ENCODE data around the gene ROR2. TPM values are rescaled to one million over a fixed set of nuclear protein-coding genes. Genes with fewer than 3 reads are reported as not detected.

The ROR2 gene
- total and polyA plus RNA-seq, 2 donors (not counting 3 experiments of a cell fraction or from before 2014, with no cell fraction given), result not detected

DNA sequence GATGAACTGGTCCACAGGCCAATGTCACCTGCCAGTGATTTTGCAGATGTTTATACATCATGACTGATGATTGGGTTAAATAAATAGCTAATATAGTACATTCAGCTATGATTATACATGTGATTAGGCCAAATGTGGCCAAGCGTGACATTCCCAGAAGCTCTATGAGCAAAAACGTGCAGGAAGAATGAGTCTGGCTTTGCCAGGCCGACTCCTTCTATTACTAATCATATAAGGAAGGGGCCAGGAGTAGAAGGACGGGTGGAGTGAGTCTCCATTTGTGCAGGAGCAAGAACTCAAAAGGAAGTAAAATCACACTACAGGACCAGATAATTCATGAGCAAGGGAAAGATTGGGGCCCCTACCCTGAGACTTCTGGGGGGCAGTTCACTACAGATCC is 178.2 kb downstream of the ROR2 start:
- no peak for TF ChIP-seq POLR2A (IDR thresholded peaks at IDR 0.05; ENCODE audit: low read depth, low read length)
- no peak overlapping the region for H3K9ac ChIP-seq (replicated peaks; ENCODE audit: extremely low read depth, insufficient read depth, low read length)
- no peaks in the 10 kb centered on the region for H4K20me1 ChIP-seq (replicated peaks; ENCODE audit: control insufficient read depth, extremely low read depth, insufficient read depth, low read length)
- H3K27me3 ChIP-seq (ENCODE audit: control insufficient read depth in 2 of 2, insufficient read depth in 2 of 2, low read length in 2 of 2), result no peaks in the 10 kb centered on the region
- no peaks in the 10 kb centered on the region for H3K9me3 ChIP-seq (replicated peaks; ENCODE audit: control insufficient read depth, insufficient read depth, low read length)
- ChIA-PET CTCF (interaction anchor here (0.6 to 1.8 kb wide), 6 partner anchors 10 to 856 kb away, joined by 3 to 19 read pairs (median 5); partner anchors contain the start of gene ROR2), POLR2A (no interaction called here)
- BruUV-seq (replicated peaks), result no TSS peak
- H2AFZ ChIP-seq (ENCODE audit: low read depth, low read length), result no peak overlapping the region
- H3K27ac ChIP-seq (ENCODE audit: insufficient read depth, low read depth, low read length), result no peak overlapping the region
- no peak overlapping the region for H3K4me3 ChIP-seq (replicated peaks in 1 of 3; ENCODE audit: insufficient read depth in 1 of 3, low read depth in 1 of 3, low read length in 3 of 3)
- dilution Hi-C loops (cut with MboI; ENCODE audit: extremely low pct_ligation_motif_present, low sequenced_read_pairs), result no loop called here
- H3K36me3 ChIP-seq (ENCODE audit: control insufficient read depth in 2 of 2, extremely low read depth in 1 of 2, insufficient read depth in 2 of 2, low read length in 2 of 2), result no peaks in the 10 kb centered on the region
- intact Hi-C loops (cut with micrococcal nuclease), result no loop called here
- H3K79me2 ChIP-seq (ENCODE audit: control insufficient read depth, insufficient read depth, low read length), result no peaks in the 10 kb centered on the region
- no peaks in the 10 kb centered on the region for H3K4me1 ChIP-seq (ENCODE audit: control insufficient read depth, extremely low read depth, insufficient read depth, low read length)
- no peak overlapping the region for H3K4me2 ChIP-seq (ENCODE audit: insufficient read depth, low read length)
- H3K9me1 ChIP-seq (replicated peaks; ENCODE audit: control insufficient read depth, extremely low read depth, insufficient read depth, low read length), result no peaks in the 10 kb centered on the region
- no peak for DNase-seq (ENCODE audit: low read depth, low spot score)
- no peak for FAIRE-seq

DNA sequence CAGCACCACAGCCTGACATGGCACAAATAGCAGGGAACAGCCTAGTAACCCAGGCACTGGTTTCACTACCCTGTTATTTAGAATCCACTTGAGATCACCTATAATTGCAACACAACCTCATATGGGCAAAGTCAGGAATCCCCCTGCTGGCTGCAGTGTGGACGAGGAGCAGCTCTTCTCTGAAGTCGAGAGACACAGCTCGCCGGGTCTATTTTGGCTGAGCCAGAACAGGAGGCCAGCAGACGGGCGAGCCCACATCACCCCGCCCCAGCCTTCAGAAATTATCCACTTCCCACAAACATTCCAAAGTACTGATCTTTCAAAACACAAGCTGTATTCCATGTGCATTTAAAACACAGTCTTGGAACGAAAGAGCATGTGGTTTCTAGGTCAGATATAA is 179.0 kb downstream of the ROR2 start:
- Histone ChIP-seq H3K27me3 (ENCODE audit: control insufficient read depth in 2 of 2, insufficient read depth in 2 of 2, low read length in 2 of 2) (no peaks in the 10 kb centered on the region), H3K9ac (replicated peaks; ENCODE audit: extremely low read depth, insufficient read depth, low read length) (no peak overlapping the region), H3K79me2 (ENCODE audit: control insufficient read depth, insufficient read depth, low read length) (no peaks in the 10 kb centered on the region), H3K4me2 (ENCODE audit: insufficient read depth, low read length) (no peak overlapping the region), H3K4me3 (replicated peaks in 1 of 3; ENCODE audit: insufficient read depth in 1 of 3, low read depth in 1 of 3, low read length in 3 of 3) (no peak overlapping the region), H4K20me1 (replicated peaks; ENCODE audit: control insufficient read depth, extremely low read depth, insufficient read depth, low read length) (no peaks in the 10 kb centered on the region), H3K9me1 (replicated peaks; ENCODE audit: control insufficient read depth, extremely low read depth, insufficient read depth, low read length) (no peaks in the 10 kb centered on the region), H3K27ac (ENCODE audit: insufficient read depth, low read depth, low read length) (no peak overlapping the region), H3K9me3 (replicated peaks; ENCODE audit: control insufficient read depth, insufficient read depth, low read length) (no peaks in the 10 kb centered on the region), H3K36me3 (ENCODE audit: control insufficient read depth in 2 of 2, extremely low read depth in 1 of 2, insufficient read depth in 2 of 2, low read length in 2 of 2) (no peaks in the 10 kb centered on the region), H3K4me1 (ENCODE audit: control insufficient read depth, extremely low read depth, insufficient read depth, low read length) (no peaks in the 10 kb centered on the region), H2AFZ (ENCODE audit: low read depth, low read length) (no peak overlapping the region)
- no peak for FAIRE-seq
- CTCF ChIA-PET, result interaction anchor here (1.5 to 1.8 kb wide), 4 partner anchors 9 to 856 kb away, joined by 3 to 19 read pairs (median 8); partner anchors contain the start of gene ROR2
- no peak for DNase-seq (ENCODE audit: low read depth, low spot score)
- TF ChIP-seq JUN (IDR thresholded peaks at IDR 0.05; ENCODE audit: borderline replicate concordance, insufficient read depth, insufficient read length, low read depth) (no peak), FOS (IDR thresholded peaks at IDR 0.05; ENCODE audit: borderline replicate concordance, insufficient read depth, low read length) (no peak), GATA2 (IDR thresholded peaks at IDR 0.05; ENCODE audit: insufficient read depth, insufficient read length, low read depth, low read length) (no peak), EZH2 (IDR thresholded peaks at IDR 0.05; ENCODE audit: borderline replicate concordance, low read depth, low read length, severe bottlenecking) (no peak), MYC (IDR thresholded peaks at IDR 0.05; ENCODE audit: low read depth, low read length) (no peak)
- TF ChIP-seq, protein P1, sequence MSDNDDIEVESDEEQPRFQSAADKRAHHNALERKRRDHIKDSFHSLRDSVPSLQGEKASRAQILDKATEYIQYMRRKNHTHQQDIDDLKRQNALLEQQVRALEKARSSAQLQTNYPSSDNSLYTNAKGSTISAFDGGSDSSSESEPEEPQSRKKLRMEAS (IDR thresholded peaks at IDR 0.05; ENCODE audit: insufficient read depth, insufficient read length), result no peak
- TF ChIP-seq, protein P2, sequence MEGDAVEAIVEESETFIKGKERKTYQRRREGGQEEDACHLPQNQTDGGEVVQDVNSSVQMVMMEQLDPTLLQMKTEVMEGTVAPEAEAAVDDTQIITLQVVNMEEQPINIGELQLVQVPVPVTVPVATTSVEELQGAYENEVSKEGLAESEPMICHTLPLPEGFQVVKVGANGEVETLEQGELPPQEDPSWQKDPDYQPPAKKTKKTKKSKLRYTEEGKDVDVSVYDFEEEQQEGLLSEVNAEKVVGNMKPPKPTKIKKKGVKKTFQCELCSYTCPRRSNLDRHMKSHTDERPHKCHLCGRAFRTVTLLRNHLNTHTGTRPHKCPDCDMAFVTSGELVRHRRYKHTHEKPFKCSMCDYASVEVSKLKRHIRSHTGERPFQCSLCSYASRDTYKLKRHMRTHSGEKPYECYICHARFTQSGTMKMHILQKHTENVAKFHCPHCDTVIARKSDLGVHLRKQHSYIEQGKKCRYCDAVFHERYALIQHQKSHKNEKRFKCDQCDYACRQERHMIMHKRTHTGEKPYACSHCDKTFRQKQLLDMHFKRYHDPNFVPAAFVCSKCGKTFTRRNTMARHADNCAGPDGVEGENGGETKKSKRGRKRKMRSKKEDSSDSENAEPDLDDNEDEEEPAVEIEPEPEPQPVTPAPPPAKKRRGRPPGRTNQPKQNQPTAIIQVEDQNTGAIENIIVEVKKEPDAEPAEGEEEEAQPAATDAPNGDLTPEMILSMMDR (IDR thresholded peaks at IDR 0.05; ENCODE audit: extremely low read depth in 1 of 2, insufficient read depth in 1 of 2, low read depth in 1 of 2, low read length in 2 of 2), result no peak
- intact Hi-C loops (cut with micrococcal nuclease) (no loop called here), dilution Hi-C loops (cut with MboI; ENCODE audit: extremely low pct_ligation_motif_present, low sequenced_read_pairs) (no loop called here)
- POLR2A ChIA-PET, result no interaction called here
- BruUV-seq (replicated peaks), result no TSS peak

Measured in endothelial cell of umbilical vein (primary cell).